Fibroblast of the conjunctiva (primary cell): ENCODE measurements around the gene PLA2G2E.
"Not testable (repeated sequence)": the region's sequence is repeated elsewhere in the genome, so short reads cannot be mapped to it uniquely, and the experiment has no call there.

Source experiments
- DNase-seq: peaks from one replicate; pipeline ENCODE4 v3.0.0-alpha.2; 2010; ENCODE audit warnings: low read depth

PLA2G2E gene

GRCh38 chr1:19882111-19883071 is 41.0 kb downstream of the PLA2G2E start, which contains the start of gene OTUD3:
TSS of gene OTUD3 (plus strand) at chr1:19882395. CDS start at chr1:19882514, 119 bp downstream.
- peak; percentile 96 for DNase-seq

- DNase-seq, result not testable (repeated sequence)
Measured at GRCh38 chr1:19880841-19881240, 42.6 kb downstream of the PLA2G2E start.

- DNase-seq, result no peak
Measured at GRCh38 chr1:19879661-19880060, 43.8 kb downstream of the PLA2G2E start.

DNA sequence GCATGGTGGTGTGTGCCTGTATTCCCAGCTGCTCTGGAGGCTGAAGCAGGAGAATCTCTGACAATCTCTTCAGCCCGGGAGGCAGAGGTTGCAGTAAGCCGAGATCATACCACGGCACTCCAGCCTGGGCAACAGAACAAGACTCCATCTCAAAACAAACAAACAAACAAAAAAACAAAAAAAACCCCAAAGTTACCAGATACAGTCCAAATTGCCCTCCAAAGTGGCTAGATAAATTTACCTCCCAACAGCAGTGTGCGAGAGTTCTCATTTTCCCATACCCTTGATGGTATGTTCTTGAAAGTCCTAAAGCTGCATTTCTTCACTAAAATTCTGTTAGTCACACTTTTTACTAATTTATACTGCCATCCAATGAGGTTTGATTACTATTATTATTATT is 44.2 kb downstream of the PLA2G2E start:
- no peak for DNase-seq

DNA sequence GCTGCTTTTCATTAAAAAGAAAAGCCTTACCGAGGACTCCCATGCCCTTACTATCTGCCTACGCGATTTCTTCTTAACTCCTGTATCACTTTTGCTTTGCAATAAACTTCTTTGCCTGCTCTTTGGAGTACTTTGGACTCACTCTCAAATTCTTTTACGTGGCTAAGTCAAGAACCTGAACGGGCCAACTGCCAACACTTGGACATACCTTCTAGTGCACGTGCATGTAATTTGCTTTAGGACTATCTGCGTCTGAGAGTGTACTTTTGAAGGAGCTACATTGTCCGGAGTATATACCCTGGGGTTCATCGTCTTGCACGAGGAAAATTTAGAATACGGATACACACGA is 44.8 kb downstream of the PLA2G2E start:
- DNase-seq, result no peak

- no peak for DNase-seq
Measured at GRCh38 chr1:19877821-19878636, 45.4 kb downstream of the PLA2G2E start.

GRCh38 chr1:19877181-19877750 is 46.2 kb downstream of the PLA2G2E start:
- no peak for DNase-seq

GRCh38 chr1:19872190-19872589 is 51.2 kb downstream of the PLA2G2E start:
- DNase-seq, result no peak
